Natural killer cell (primary cell): Measurements from ENCODE around the gene VWC2L. TPM values are rescaled to one million over a fixed set of nuclear protein-coding genes. Genes with fewer than 3 reads are reported as not detected.

ENCODE experiments used
- ATAC-seq, 3 donors: fragments of 150-1000 bp in 2 of 3; fragments of 200-7000 bp in 1 of 3; cut with Tn5 transposase; 1 replicate in 1 of 3; 2 replicates in 2 of 3; pipeline ENCODE4 v1.10.0; 2021; ENCODE audit warnings: mild to moderate bottlenecking in 2 of 3, moderate library complexity in 2 of 3
- DNase-seq, 2 donors: peaks; one replicate each; pipeline versions ENCODE4 v3.0.0 to v3.0.0-alpha.2; 2013 to 2021; ENCODE audit warnings: mixed read lengths in 1 of 2
- H3K27ac ChIP-seq: one replicate; pipeline ENCODE4 v1.5.1; 2013; ENCODE audit warnings: mild to moderate bottlenecking, low read length
- H3K27me3 ChIP-seq: one replicate; pipeline ENCODE4 v1.6.1; 2013; ENCODE audit warnings: low read length; ENCODE audit not compliant: control insufficient read depth, insufficient read depth
- H3K36me3 ChIP-seq: one replicate; pipeline ENCODE4 v1.6.1; 2013; ENCODE audit warnings: low read length; ENCODE audit not compliant: control insufficient read depth, insufficient read depth
- H3K4me1 ChIP-seq: one replicate; pipeline ENCODE4 v1.6.1; 2013; ENCODE audit warnings: low read length; ENCODE audit not compliant: control insufficient read depth, insufficient read depth
- H3K4me3 ChIP-seq: one replicate; pipeline ENCODE4 v1.5.1; 2013; ENCODE audit warnings: low read length
- H3K9me3 ChIP-seq: one replicate; pipeline ENCODE4 v1.6.1; 2013; ENCODE audit warnings: low read length; ENCODE audit not compliant: control insufficient read depth, insufficient read depth
- H3K27ac Mint-ChIP-seq, 2 donors: one replicate each; pipeline ENCODE4 v1.8.0; 2022; ENCODE audit warnings: mild to moderate bottlenecking in 2 of 2, mixed read lengths in 2 of 2, moderate library complexity in 1 of 2
- H3K27me3 Mint-ChIP-seq, 2 donors: one replicate each; pipeline ENCODE4 v1.8.0; 2022; ENCODE audit warnings: low read depth in 2 of 2, mixed read lengths in 2 of 2
- H3K36me3 Mint-ChIP-seq: one replicate; pipeline ENCODE4 v1.8.0; 2022; ENCODE audit warnings: mixed read lengths
- H3K4me1 Mint-ChIP-seq, 2 donors: one replicate each; pipeline ENCODE4 v1.8.0; 2022; ENCODE audit warnings: mixed read lengths in 2 of 2
- H3K4me3 Mint-ChIP-seq: one replicate; pipeline ENCODE4 v1.8.0; 2022; ENCODE audit warnings: mild to moderate bottlenecking, moderate library complexity, mixed read lengths
- H3K9me3 Mint-ChIP-seq, 2 donors: one replicate each; pipeline ENCODE4 v1.8.0; 2022; ENCODE audit warnings: mixed read lengths in 2 of 2
- CTCF ChIP-seq: fragments of 200-600 bp; IDR thresholded peaks from one replicate; pipeline ENCODE4 v1.8.0; 2022; ENCODE audit warnings: antibody characterized with exemption
- WGBS: methylation state at CpG from one replicate; pipeline ENCODE4 v1.1.7; 2013; ENCODE audit warnings: missing lambda C conversion rate; ENCODE audit not compliant: insufficient coverage; 5-methylcytosine and 5-hydroxymethylcytosine counted together
- intact Hi-C: fragments of 100-400 bp; cut with micrococcal nuclease; formaldehyde crosslinking; loops from one replicate; pipeline ENCODE4 v1.14.2; 2022
- total RNA-seq, 4 donors: library from RNA; stranded (reverse); fragments of 120-200 nt in 1 of 4; gene quantifications; one replicate each; pipeline versions ENCODE4 v1.2.3 to v1.2.4, GENCODE V29; 2013 to 2022

Gene VWC2L
- total RNA-seq, 3 donors from 2014 or later (not counting 1 experiment from before 2014, with no cell fraction given), result not detected

GRCh38 chr2:214389334-214389733, 21.5 kb upstream of the VWC2L start:
- Mint-ChIP-seq H3K4me1 (no peaks in the 10 kb centered on the region), H3K9me3 (peaks cover 4 to 5% of the 10 kb centered on the region in 2 donors), H3K4me3 (no peak overlapping the region), H3K36me3 (no peaks in the 10 kb centered on the region), H3K27ac (no peak overlapping the region), H3K27me3 (no peaks in the 10 kb centered on the region)
- Histone ChIP-seq H3K4me1 (no peaks in the 10 kb centered on the region), H3K9me3 (peaks cover 2% of the 10 kb centered on the region), H3K4me3 (no peak overlapping the region), H3K27ac (no peak overlapping the region), H3K36me3 (no peaks in the 10 kb centered on the region), H3K27me3 (no peaks in the 10 kb centered on the region)
- no peak for TF ChIP-seq CTCF
- intact Hi-C loops, result no loop called here
- ATAC-seq (no peak), DNase-seq (no peak)

GRCh38 chr2:214393796-214394195, 17.1 kb upstream of the VWC2L start:
- no peaks in the 10 kb centered on the region for H3K27me3 Mint-ChIP-seq
- intact Hi-C loops, result no loop called here
- no peaks in the 10 kb centered on the region for H3K4me1 ChIP-seq
- no peaks in the 10 kb centered on the region for H3K36me3 Mint-ChIP-seq
- no peak overlapping the region for H3K27ac Mint-ChIP-seq
- DNase-seq (no peak), ATAC-seq (no peak)
- H3K4me3 Mint-ChIP-seq, result no peak overlapping the region
- no peaks in the 10 kb centered on the region for H3K36me3 ChIP-seq
- H3K9me3 ChIP-seq, result no peaks in the 10 kb centered on the region
- TF ChIP-seq CTCF, result no peak
- H3K4me1 Mint-ChIP-seq, result no peaks in the 10 kb centered on the region
- H3K9me3 Mint-ChIP-seq, result peaks cover 7 to 11% of the 10 kb centered on the region in 2 donors
- H3K4me3 ChIP-seq, result no peak overlapping the region
- no peak overlapping the region for H3K27ac ChIP-seq
- H3K27me3 ChIP-seq, result no peaks in the 10 kb centered on the region

GRCh38 chr2:214395040-214395439, 15.8 kb upstream of the VWC2L start:
- no peak overlapping the region for H3K4me3 Mint-ChIP-seq
- ATAC-seq (no peak), DNase-seq (no peak)
- H3K4me1 Mint-ChIP-seq, result no peaks in the 10 kb centered on the region
- intact Hi-C loops, result no loop called here
- H3K9me3 Mint-ChIP-seq, result peaks cover 7 to 11% of the 10 kb centered on the region in 2 donors
- WGBS, result 100% methylated on average over 1 of the region's 1 CpG
- H3K27me3 Mint-ChIP-seq, result no peaks in the 10 kb centered on the region
- Histone ChIP-seq H3K36me3 (no peaks in the 10 kb centered on the region), H3K27me3 (no peaks in the 10 kb centered on the region), H3K4me3 (no peak overlapping the region), H3K9me3 (no peaks in the 10 kb centered on the region), H3K27ac (no peak overlapping the region), H3K4me1 (no peaks in the 10 kb centered on the region)
- no peaks in the 10 kb centered on the region for H3K36me3 Mint-ChIP-seq
- H3K27ac Mint-ChIP-seq, result no peak overlapping the region
- no peak for TF ChIP-seq CTCF

- H3K9me3 Mint-ChIP-seq, result peaks cover 0 to 7% of the 10 kb centered on the region in 2 donors
- WGBS, result no CpG with 5 or more reads among the region's 2 CpGs
- TF ChIP-seq CTCF, result no peak
- Histone ChIP-seq H3K36me3 (no peaks in the 10 kb centered on the region), H3K27ac (no peak overlapping the region), H3K4me1 (no peaks in the 10 kb centered on the region), H3K9me3 (no peaks in the 10 kb centered on the region), H3K4me3 (no peak overlapping the region), H3K27me3 (no peaks in the 10 kb centered on the region)
- H3K27me3 Mint-ChIP-seq, result no peaks in the 10 kb centered on the region
- no peaks in the 10 kb centered on the region for H3K4me1 Mint-ChIP-seq
- no peak overlapping the region for H3K27ac Mint-ChIP-seq
- DNase-seq (no peak), ATAC-seq (no peak)
- H3K36me3 Mint-ChIP-seq, result no peaks in the 10 kb centered on the region
- intact Hi-C loops, result no loop called here
- H3K4me3 Mint-ChIP-seq, result no peak overlapping the region
These were observed 9.3 kb upstream of the VWC2L start for GRCh38 chr2:214401580-214401979.
